GM12878 (cell line): Measurements from ENCODE around the gene VSTM2L. TPM values are rescaled to one million over a fixed set of nuclear protein-coding genes. Genes with fewer than 3 reads are reported as not detected.

Experiments used
- ATAC-seq: fragments of 200-7000 bp; cut with Tn5 transposase; 3 replicates; pipeline ENCODE4 v1.9.1; 2020; ENCODE audit warnings: mild to moderate bottlenecking, moderate library complexity
- BruUV-seq: library from RNA; stranded (reverse); fragments of 400-500 nt; replicated peaks from 2 replicates; lab custom pipeline; 2021; lab: Mats Ljungman, UMichigan
- CTCF ChIA-PET: fragments of 300-600 bp; sonication (Branson Sonifier 250); formaldehyde crosslinking; extraction: SDS; loops from one replicate; lab custom pipeline; 2021; ENCODE audit warnings: inconsistent platforms; lab: Yijun Ruan, JAX
- POLR2A ChIA-PET: fragments of 350-600 bp; formaldehyde crosslinking; extraction: SDS; loops from one replicate; lab custom pipeline; 2021; ENCODE audit warnings: inconsistent platforms; lab: Charles Lee
- RAD21 ChIA-PET: fragments of 300-600 bp; sonication (Branson Sonifier 250); formaldehyde crosslinking; loops from one replicate; lab custom pipeline; 2023; ENCODE audit warnings: antibody characterized with exemption; ENCODE audit not compliant: unreplicated experiment; lab: Charles Lee
- SMC1A ChIA-PET: fragments of 300-600 bp; sonication (Branson Sonifier 250); formaldehyde crosslinking; loops from one replicate; lab custom pipeline; 2023; ENCODE audit not compliant: unreplicated experiment, uncharacterized antibody; lab: Charles Lee
- DNase-seq: peaks from one replicate; pipeline ENCODE4 v3.0.0-alpha.2; 2011; ENCODE audit warnings: low read depth, low spot score
- FAIRE-seq: peaks from 3 replicates; lab custom pipeline; 2011; peaks lifted over from hg19 to GRCh38; lab: Jason Lieb, UNC
- H2AFZ ChIP-seq: 2 replicates; pipeline ENCODE4 v1.6.0; 2011; ENCODE audit warnings: low read depth, low read length, control low read depth; ENCODE audit not compliant: control insufficient read depth
- H3K27ac ChIP-seq: 2 replicates; pipeline ENCODE4 v1.5.1; 2011; ENCODE audit warnings: control low read depth; ENCODE audit not compliant: control insufficient read depth, insufficient read depth
- H3K27me3 ChIP-seq, 2 experiments: replicated peaks in 1 of 2; 2 replicates each; pipeline versions ENCODE4 v1.6.0 to v1.6.1; 2011; ENCODE audit warnings: low read length in 1 of 2; ENCODE audit not compliant: control insufficient read depth in 2 of 2, insufficient read depth in 2 of 2
- H3K36me3 ChIP-seq, 2 experiments: 2 replicates each; pipeline ENCODE4 v1.5.1; 2011; ENCODE audit warnings: low read length in 1 of 2; ENCODE audit not compliant: control insufficient read depth in 2 of 2, insufficient read depth in 2 of 2
- H3K4me1 ChIP-seq: 2 replicates; pipeline ENCODE4 v1.6.1; 2011; ENCODE audit warnings: mild to moderate bottlenecking, low read length, moderate library complexity, mixed read lengths; ENCODE audit not compliant: control insufficient read depth, insufficient read depth
- H3K4me2 ChIP-seq: 2 replicates; pipeline ENCODE4 v1.6.0; 2011; ENCODE audit warnings: control low read depth; ENCODE audit not compliant: control insufficient read depth, insufficient read depth
- H3K4me3 ChIP-seq: fragments of 200-600 bp; sonication (generic); 2 replicates; pipeline ENCODE4 v1.5.1; 2016
- H3K79me2 ChIP-seq: 2 replicates; pipeline ENCODE4 v1.6.0; 2011; ENCODE audit warnings: low read length; ENCODE audit not compliant: control insufficient read depth, insufficient read depth
- H3K9ac ChIP-seq: 2 replicates; pipeline ENCODE4 v1.8.0; 2011; ENCODE audit warnings: low read length, control low read depth, mixed read lengths; ENCODE audit not compliant: control insufficient read depth, insufficient read depth
- H3K9me3 ChIP-seq: replicated peaks from 3 replicates; pipeline ENCODE4 v1.5.1; 2011; ENCODE audit warnings: mild to moderate bottlenecking, low read length; ENCODE audit not compliant: control insufficient read depth, insufficient read depth
- H4K20me1 ChIP-seq: 2 replicates; pipeline ENCODE4 v1.6.0; 2011; ENCODE audit not compliant: control insufficient read depth, insufficient read depth
- MYC ChIP-seq: IDR thresholded peaks from 2 replicates; pipeline ENCODE4 v1.6.1; 2011; ENCODE audit warnings: mild to moderate bottlenecking, low read length, moderate library complexity, inconsistent platforms; ENCODE audit not compliant: insufficient read depth, insufficient replicate concordance, insufficient read length, severe bottlenecking
- ZNF592 ChIP-seq: fragments of 450-650 bp; IDR thresholded peaks from 2 replicates; pipeline ENCODE4 v1.6.1; 2017; ENCODE audit warnings: mild to moderate bottlenecking, moderate library complexity
- WGBS: methylation state at CpG from one replicate; pipeline ENCODE4 v1.1.6; 2016; ENCODE audit warnings: low lambda C conversion rate; ENCODE audit not compliant: insufficient replicate concordance, insufficient coverage; ENCODE audit errors: missing lambda C conversion rate; 5-methylcytosine and 5-hydroxymethylcytosine counted together
- in situ Hi-C: fragments of 300-500 bp; cut with MboI; formaldehyde crosslinking; loops from 9 replicates; pipeline ENCODE4 v1.14.3; 2018; ENCODE audit warnings: mixed read lengths
- intact Hi-C: fragments of 100-400 bp; cut with micrococcal nuclease; formaldehyde crosslinking; loops from one replicate; pipeline ENCODE4 v1.14.2; 2022; ENCODE audit not compliant: unreplicated experiment
- polyA plus RNA-seq, 11 experiments: library from polyadenylated mRNA; depleted of rRNA in 4 of 11; unstranded in 6 of 11; stranded (reverse) in 5 of 11; fragments of >200 nt; fragmentation: Nextera tagmentation in 4 of 11; fragmentation: Illumina TruSeq in 1 of 11; extraction: Ambion mirVana in 4 of 11; extraction: Trizol in 1 of 11; gene quantifications; 1 replicate in 1 of 11; 2 replicates in 10 of 11; pipeline versions ENCODE4 v1.2.1 to v1.2.3, GENCODE V29; 2011 to 2016; ENCODE audit warnings: inconsistent platforms in 2 of 11, missing spikeins in 2 of 11, low read depth in 1 of 11
- total RNA-seq, 4 experiments: library from RNA; depleted of rRNA in 3 of 4; stranded (reverse); fragments of >200 nt in 3 of 4; fragmentation: Illumina TruSeq in 1 of 4; extraction: Trizol in 1 of 4; gene quantifications; 2 replicates each; pipeline versions ENCODE4 v1.2.1 to v1.2.3, GENCODE V29; 2013 to 2021

VSTM2L gene
- total and polyA plus RNA-seq, 10 of the 15 experiments (the other 5 are each of a cell fraction or from before 2014, with no cell fraction given) = 0.05 to 1.5 (median 0.63) TPM; not detected in 2

GRCh38 chr20:37890108-37890507, 12.8 kb upstream of the VSTM2L start:
- Histone ChIP-seq H3K27ac (no peak overlapping the region), H3K4me2 (no peak overlapping the region; the same call in 1 of the 2 replicates), H3K9ac (no peak overlapping the region), H3K9me3 (no peaks in the 10 kb centered on the region), H3K36me3 (no peaks in the 10 kb centered on the region), H3K4me1 (peaks cover 3% of the 10 kb centered on the region; the same call in 1 of the 2 replicates), H2AFZ (no peak overlapping the region), H3K79me2 (no peaks in the 10 kb centered on the region), H3K27me3 (no peaks in the 10 kb centered on the region), H4K20me1 (no peaks in the 10 kb centered on the region), H3K4me3 (no peak overlapping the region)
- DNase-seq (peak; percentile 26), ATAC-seq (peak; percentile 47; the same call in 2 of the 3 replicates), FAIRE-seq (peak; percentile 49)
- 3% methylated on average over 5 of the region's 5 CpGs for WGBS
- no TSS peak for BruUV-seq
- in situ Hi-C loops (no loop called here), intact Hi-C loops (no loop called here)
- POLR2A ChIA-PET = no interaction called here
- SMC1A ChIA-PET = interaction anchor here (1.0 kb wide), 1 partner anchor 27 kb away, joined by 3 read pairs; no protein-coding TSS in a partner anchor
- RAD21 ChIA-PET = interaction anchor here (1.1 to 1.5 kb wide), 2 partner anchors 101 to 331 kb away, joined by 3 read pairs; no protein-coding TSS in a partner anchor
- TF ChIP-seq ZNF592 = no peak
- no peak for TF ChIP-seq MYC
- CTCF ChIA-PET = no interaction called here
